Embryonic facial prominence (tissue), 1 donor: Measurements from ENCODE around the gene USP2.

Source experiments
- DNase-seq: peaks from one replicate; pipeline ENCODE4 v3.0.0-alpha.2; 2016; ENCODE audit errors: extremely low spot score

Gene USP2

GRCh38 chr11:119381181-119381988 is at the start of gene USP2:
Gene USP2 (minus strand): TSS chr11:119381690. CDS start chr11:119373480, 8,210 bp downstream.
- DNase-seq = peak; percentile 95

GRCh38 chr11:119427279-119427678 is 45.8 kb upstream of the USP2 start:
- DNase-seq = no peak

GRCh38 chr11:119426142-119426541 is 44.7 kb upstream of the USP2 start:
- no peak for DNase-seq

GRCh38 chr11:119424775-119425174 is 43.3 kb upstream of the USP2 start:
- no peak for DNase-seq

GRCh38 chr11:119424276-119424675 is 42.8 kb upstream of the USP2 start:
- DNase-seq = no peak

- DNase-seq = no peak
These were observed 42.2 kb upstream of the USP2 start for GRCh38 chr11:119423509-119424254.

- no peak for DNase-seq
These were observed 41.5 kb upstream of the USP2 start, which contains the start of gene THY1 for GRCh38 chr11:119422809-119423508. Gene THY1 (minus strand): TSS chr11:119423172. CDS start chr11:119420905, 2,267 bp downstream.

GRCh38 chr11:119421941-119422808 is 40.7 kb upstream of the USP2 start:
- DNase-seq = no peak

GRCh38 chr11:119421351-119421750 is 39.9 kb upstream of the USP2 start:
- DNase-seq = no peak

GRCh38 chr11:119420631-119421030 is 39.1 kb upstream of the USP2 start:
- DNase-seq = no peak

GRCh38 chr11:119419834-119420492 is 38.5 kb upstream of the USP2 start:
- DNase-seq = no peak

GRCh38 chr11:119419246-119419645 is 37.8 kb upstream of the USP2 start:
- no peak for DNase-seq

GRCh38 chr11:119418759-119419158 is 37.3 kb upstream of the USP2 start:
- DNase-seq = no peak

- no peak for DNase-seq
These were observed 36.4 kb upstream of the USP2 start for GRCh38 chr11:119417726-119418540.

GRCh38 chr11:119416606-119417580 is 35.4 kb upstream of the USP2 start:
- DNase-seq = no peak

- DNase-seq = no peak
These were observed 34.5 kb upstream of the USP2 start for GRCh38 chr11:119415966-119416365.

GRCh38 chr11:119415517-119415916 is 34.0 kb upstream of the USP2 start:
- no peak for DNase-seq

GRCh38 chr11:119414734-119415133 is 33.2 kb upstream of the USP2 start:
- no peak for DNase-seq

- no peak for DNase-seq
These were observed 32.8 kb upstream of the USP2 start for GRCh38 chr11:119414321-119414720.
